ENCODE data around the gene CHCHD3.

DNA sequence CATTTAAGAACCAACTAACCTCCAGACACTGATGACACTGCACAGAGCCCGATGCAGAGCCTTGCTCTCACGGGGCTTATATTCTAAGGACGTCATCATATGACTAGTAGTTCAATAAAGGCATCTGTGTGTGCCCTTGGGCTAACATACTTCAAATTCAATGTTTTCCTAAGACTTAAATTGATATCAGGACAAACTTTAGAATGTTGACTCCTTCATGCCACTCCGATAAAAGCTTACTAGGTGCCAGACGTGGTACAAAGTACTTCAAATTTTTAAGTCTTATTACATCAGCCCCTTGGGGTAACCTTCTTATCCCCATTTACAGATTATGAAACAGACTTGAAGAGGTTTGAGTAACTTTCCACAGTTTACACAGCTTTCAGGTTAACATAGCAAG, 314.5 kb downstream of the CHCHD3 start:
- TF ChIP-seq ARNTL (CRISPR knock-in tag; IDR thresholded peaks at IDR 0.05; ENCODE audit: borderline replicate concordance, low read depth) (no peak), BACH2 (CRISPR knock-in tag; IDR thresholded peaks at IDR 0.05; ENCODE audit: borderline replicate concordance) (no peak), CSDC2 (CRISPR knock-in tag; IDR thresholded peaks at IDR 0.05) (no peak), ZNF70 (CRISPR knock-in tag; IDR thresholded peaks at IDR 0.05) (no peak), TOX (CRISPR knock-in tag; IDR thresholded peaks at IDR 0.05; ENCODE audit: borderline replicate concordance) (no peak), ZFP3 (CRISPR knock-in tag; IDR thresholded peaks at IDR 0.05) (no peak), GLIS3 (CRISPR knock-in tag; IDR thresholded peaks at IDR 0.05) (no peak), SNAI2 (CRISPR knock-in tag; IDR thresholded peaks at IDR 0.05) (no peak), TCF4 (CRISPR knock-in tag; IDR thresholded peaks at IDR 0.05; ENCODE audit: borderline replicate concordance) (no peak), ZNF565 (CRISPR knock-in tag; conservative IDR thresholded peaks at IDR 0.05; ENCODE audit: low read depth) (no peak)
- TF ChIP-seq, protein P1, sequence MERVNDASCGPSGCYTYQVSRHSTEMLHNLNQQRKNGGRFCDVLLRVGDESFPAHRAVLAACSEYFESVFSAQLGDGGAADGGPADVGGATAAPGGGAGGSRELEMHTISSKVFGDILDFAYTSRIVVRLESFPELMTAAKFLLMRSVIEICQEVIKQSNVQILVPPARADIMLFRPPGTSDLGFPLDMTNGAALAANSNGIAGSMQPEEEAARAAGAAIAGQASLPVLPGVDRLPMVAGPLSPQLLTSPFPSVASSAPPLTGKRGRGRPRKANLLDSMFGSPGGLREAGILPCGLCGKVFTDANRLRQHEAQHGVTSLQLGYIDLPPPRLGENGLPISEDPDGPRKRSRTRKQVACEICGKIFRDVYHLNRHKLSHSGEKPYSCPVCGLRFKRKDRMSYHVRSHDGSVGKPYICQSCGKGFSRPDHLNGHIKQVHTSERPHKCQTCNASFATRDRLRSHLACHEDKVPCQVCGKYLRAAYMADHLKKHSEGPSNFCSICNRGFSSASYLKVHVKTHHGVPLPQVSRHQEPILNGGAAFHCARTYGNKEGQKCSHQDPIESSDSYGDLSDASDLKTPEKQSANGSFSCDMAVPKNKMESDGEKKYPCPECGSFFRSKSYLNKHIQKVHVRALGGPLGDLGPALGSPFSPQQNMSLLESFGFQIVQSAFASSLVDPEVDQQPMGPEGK (CRISPR knock-in tag; IDR thresholded peaks at IDR 0.05; ENCODE audit: borderline replicate concordance), result no peak

Data from SK-N-SH treated with all-trans-retinoic acid at 6 μM for 48 hours (cell line).